IMR-90 (cell line): ENCODE measurements around the gene LTO1. TPM values are rescaled to one million over a fixed set of nuclear protein-coding genes. Genes with fewer than 3 reads are reported as not detected.

Experiments
- ATAC-seq: fragments of 200-7000 bp; cut with Tn5 transposase; 2 replicates; pipeline ENCODE4 v1.9.1; 2020; ENCODE audit warnings: low read depth, mild to moderate bottlenecking, moderate library complexity
- BruUV-seq: library from RNA; stranded (reverse); fragments of 400-500 nt; replicated peaks from 2 replicates; lab custom pipeline; 2021; lab: Mats Ljungman, UMichigan
- CTCF ChIA-PET: fragments of 300-600 bp; formaldehyde crosslinking; extraction: SDS; loops from one replicate; lab custom pipeline; 2021; ENCODE audit warnings: antibody characterized with exemption; lab: Yijun Ruan, JAX
- POLR2A ChIA-PET: fragments of 300-600 bp; sonication (Branson Sonifier 250); formaldehyde crosslinking; loops from one replicate; lab custom pipeline; 2022; ENCODE audit warnings: antibody characterized with exemption; ENCODE audit not compliant: unreplicated experiment; lab: Charles Lee
- DNase-seq: peaks from one replicate; pipeline ENCODE4 v3.0.0; 2013
- H2AFZ ChIP-seq: replicated peaks from 2 replicates; pipeline ENCODE3; 2013; ENCODE audit warnings: low read length, mild to moderate bottlenecking; ENCODE audit not compliant: poor library complexity
- H2AK5ac ChIP-seq: 2 replicates; pipeline ENCODE4 v1.6.1; 2013; ENCODE audit warnings: low read depth, low read length, inconsistent platforms
- H2AK9ac ChIP-seq: replicated peaks from 2 replicates; pipeline ENCODE3; 2013; ENCODE audit warnings: mild to moderate bottlenecking, low read depth, low read length, moderate library complexity; ENCODE audit not compliant: poor library complexity
- H2BK120ac ChIP-seq: 2 replicates; pipeline ENCODE4 v1.6.1; 2013; ENCODE audit warnings: low read depth, low read length, inconsistent platforms
- H2BK15ac ChIP-seq: 3 replicates; pipeline ENCODE4 v1.6.1; 2013; ENCODE audit warnings: low read depth, low read length, inconsistent platforms
- H2BK20ac ChIP-seq: 2 replicates; pipeline ENCODE4 v1.6.1; 2013; ENCODE audit warnings: low read depth, mild to moderate bottlenecking, inconsistent platforms, low read length, moderate library complexity
- H2BK5ac ChIP-seq: 2 replicates; pipeline ENCODE4 v1.6.1; 2013; ENCODE audit warnings: mild to moderate bottlenecking, low read depth, low read length, inconsistent platforms; ENCODE audit not compliant: poor library complexity, severe bottlenecking
- H3K14ac ChIP-seq: replicated peaks from 2 replicates; pipeline ENCODE4 v1.6.1; 2013; ENCODE audit warnings: low read depth, low read length, inconsistent platforms
- H3K18ac ChIP-seq: 2 replicates; pipeline ENCODE4 v1.6.1; 2013; ENCODE audit warnings: low read depth, low read length, control low read depth
- H3K23ac ChIP-seq: 2 replicates; pipeline ENCODE4 v1.6.1; 2013; ENCODE audit warnings: low read depth, low read length, inconsistent platforms
- H3K27ac ChIP-seq: 2 replicates; pipeline ENCODE4 v1.5.1; 2013; ENCODE audit warnings: mild to moderate bottlenecking, control low read depth, low read length; ENCODE audit not compliant: insufficient read depth
- H3K27me3 ChIP-seq: 2 replicates; pipeline ENCODE4 v1.6.1; 2013; ENCODE audit warnings: low read length; ENCODE audit not compliant: control insufficient read depth, insufficient read depth
- H3K36me3 ChIP-seq: 2 replicates; pipeline ENCODE4 v1.6.1; 2013; ENCODE audit warnings: low read length, mixed read lengths; ENCODE audit not compliant: control insufficient read depth, insufficient read depth
- H3K4ac ChIP-seq: 2 replicates; pipeline ENCODE4 v1.6.1; 2013; ENCODE audit warnings: low read depth, low read length, inconsistent platforms
- H3K4me1 ChIP-seq: 2 replicates; pipeline ENCODE4 v1.6.1; 2013; ENCODE audit warnings: low read length, mixed read lengths; ENCODE audit not compliant: control insufficient read depth, insufficient read depth
- H3K4me2 ChIP-seq: 2 replicates; pipeline ENCODE4 v1.6.1; 2013; ENCODE audit warnings: low read depth, mild to moderate bottlenecking, control low read depth, low read length, moderate library complexity
- H3K4me3 ChIP-seq: 2 replicates; pipeline ENCODE4 v1.5.1; 2013; ENCODE audit warnings: low read depth, mild to moderate bottlenecking, control low read depth, low read length, moderate library complexity; ENCODE audit not compliant: insufficient read depth
- H3K56ac ChIP-seq: 2 replicates; pipeline ENCODE4 v1.6.1; 2013; ENCODE audit warnings: low read length, inconsistent platforms; ENCODE audit not compliant: insufficient read depth; ENCODE audit errors: extremely low read depth
- H3K79me1 ChIP-seq, 2 experiments: 2 replicates each; pipeline ENCODE4 v1.6.1; 2013; ENCODE audit warnings: low read length in 2 of 2, inconsistent platforms in 1 of 2, low read depth in 1 of 2
- H3K9ac ChIP-seq: 2 replicates; pipeline ENCODE4 v1.6.1; 2013; ENCODE audit warnings: low read depth, low read length, control low read depth
- H3K9me1 ChIP-seq: 2 replicates; pipeline ENCODE4 v1.6.1; 2013; ENCODE audit warnings: low read length, inconsistent platforms; ENCODE audit not compliant: insufficient read depth
- H3K9me3 ChIP-seq: 2 replicates; pipeline ENCODE4 v1.6.1; 2013; ENCODE audit warnings: low read length; ENCODE audit not compliant: control insufficient read depth, insufficient read depth
- H4K20me1 ChIP-seq: 2 replicates; pipeline ENCODE4 v1.6.1; 2013; ENCODE audit warnings: low read length, inconsistent platforms; ENCODE audit not compliant: insufficient read depth
- H4K5ac ChIP-seq: 2 replicates; pipeline ENCODE4 v1.6.1; 2013; ENCODE audit warnings: mild to moderate bottlenecking, low read depth, low read length, control low read depth
- H4K8ac ChIP-seq, 2 experiments: 2 replicates each; pipeline ENCODE4 v1.6.1; 2013; ENCODE audit warnings: low read depth in 2 of 2, low read length in 2 of 2, control low read depth in 1 of 2, inconsistent platforms in 1 of 2
- H4K91ac ChIP-seq: 2 replicates; pipeline ENCODE4 v1.6.1; 2013; ENCODE audit warnings: low read depth, low read length, inconsistent platforms; ENCODE audit not compliant: insufficient read depth
- CHD1 ChIP-seq: IDR thresholded peaks from 2 replicates; pipeline ENCODE4 v1.6.1; 2012; ENCODE audit warnings: low read depth, low read length, improper control_type of control experiment
- FOS ChIP-seq: fragments of 150-350 bp; IDR thresholded peaks from 2 replicates; pipeline ENCODE4 v1.6.1; 2016; ENCODE audit warnings: low read depth, low read length
- MAZ ChIP-seq: IDR thresholded peaks from 2 replicates; pipeline ENCODE4 v1.6.1; 2012; ENCODE audit warnings: low read depth, mild to moderate bottlenecking, low read length, improper control_type of control experiment, moderate library complexity, borderline replicate concordance
- RAD21 ChIP-seq: IDR thresholded peaks from 2 replicates; pipeline ENCODE4 v1.6.1; 2012; ENCODE audit warnings: low read length, improper control_type of control experiment
- WGBS, 2 experiments: methylation state at CpG; one replicate each; pipeline versions ENCODE4 v1.1.5 to v1.1.7; 2013; ENCODE audit warnings: missing lambda C conversion rate in 2 of 2; ENCODE audit not compliant: insufficient read length in 1 of 2; ENCODE audit errors: extremely low coverage in 2 of 2; 5-methylcytosine and 5-hydroxymethylcytosine counted together
- dilution Hi-C: fragments of 300-500 bp; cut with HindIII; formaldehyde crosslinking; loops from one replicate; pipeline ENCODE4 v1.14.3; 2018; ENCODE audit warnings: low sequenced_read_pairs; ENCODE audit not compliant: unreplicated experiment
- in situ Hi-C: fragments of 300-500 bp; cut with MboI; formaldehyde crosslinking; loops from 3 replicates; pipeline ENCODE4 v1.14.3; 2019; ENCODE audit warnings: low sequenced_read_pairs, inconsistent platforms, mixed read lengths
- intact Hi-C: fragments of 100-400 bp; cut with micrococcal nuclease; formaldehyde crosslinking; loops from 2 replicates; pipeline ENCODE4 v1.10.0; 2022
- polyA plus RNA-seq, 3 experiments: library from polyadenylated mRNA; depleted of rRNA; stranded (reverse); fragments of >200 nt; gene quantifications; 2 replicates each; pipeline ENCODE4 v1.2.3, GENCODE V29; 2012; ENCODE audit warnings: low replicate concordance in 1 of 3
- total RNA-seq: library from RNA; depleted of rRNA; stranded (reverse); fragments of >200 nt; gene quantifications from 2 replicates; pipeline ENCODE4 v1.2.3, GENCODE V29; 2012
- TF ChIP-seq, protein P1 (sequence below): fragments of 150-350 bp; IDR thresholded peaks from 2 replicates; pipeline ENCODE4 v1.6.1; 2016; ENCODE audit warnings: low read depth, mild to moderate bottlenecking, low read length, moderate library complexity, borderline replicate concordance

The LTO1 gene
- total and polyA plus RNA-seq, 2 of the 4 experiments (the other 2 are of a cell fraction): 8.2 to 23.5 TPM

DNA sequence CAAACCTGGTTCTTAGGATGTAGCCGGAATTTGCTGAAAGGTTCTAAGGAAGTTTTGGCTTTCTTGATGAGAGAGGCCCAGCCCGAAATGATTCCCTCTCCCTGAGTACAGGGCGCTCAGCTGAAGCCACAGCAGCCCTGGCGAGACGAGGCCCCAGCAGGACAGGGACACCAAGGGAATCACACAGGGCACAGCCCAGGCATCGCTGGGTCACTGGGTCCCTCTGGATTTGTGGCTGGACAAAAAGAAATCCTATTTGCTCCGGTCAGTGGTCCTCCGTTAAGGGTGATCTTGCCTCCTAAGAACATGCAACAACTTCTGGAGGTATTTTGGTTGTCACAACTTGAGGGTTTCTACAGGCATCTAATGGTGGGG lies 22.3 kb upstream of the LTO1 start:
- Histone ChIP-seq H3K4me1 (peaks cover 2% of the 10 kb centered on the region), H3K9me1 (no peaks in the 10 kb centered on the region), H3K27ac (no peak overlapping the region), H3K14ac (no peak overlapping the region), H3K4ac (no peak overlapping the region), H3K4me3 (no peak overlapping the region), H3K23ac (no peak overlapping the region), H3K18ac (no peak overlapping the region), H3K4me2 (no peak overlapping the region), H2AFZ (no peak overlapping the region), H4K91ac (no peak overlapping the region), H3K9me3 (peaks cover under 1% of the 10 kb centered on the region; the same call in 1 of the 2 replicates), H3K9ac (no peak overlapping the region), H2BK120ac (no peak overlapping the region), H3K79me1 (no peaks in the 10 kb centered on the region), H2BK5ac (no peak overlapping the region), H4K5ac (no peak overlapping the region), H2BK15ac (no peak overlapping the region), H3K56ac (no peak overlapping the region), H3K36me3 (no peaks in the 10 kb centered on the region), H2AK9ac (no peak overlapping the region), H4K8ac (no peak overlapping the region), H2BK20ac (no peak overlapping the region), H4K20me1 (no peaks in the 10 kb centered on the region), H3K27me3 (peaks cover 42% of the 10 kb centered on the region), H2AK5ac (no peak overlapping the region)
- DNase-seq (no peak), ATAC-seq (no peak)
- WGBS, 2 experiments: no CpG with 5 or more reads among the region's 8 CpGs
- intact Hi-C loops (no loop called here), dilution Hi-C loops (no loop called here), in situ Hi-C loops (no loop called here)
- ChIA-PET CTCF (no interaction called here), POLR2A (no interaction called here)
- no peak for TF ChIP-seq FOS
- no peak for TF ChIP-seq CHD1
- no peak for TF ChIP-seq RAD21
- no peak for TF ChIP-seq MAZ
- TF ChIP-seq, protein P1, sequence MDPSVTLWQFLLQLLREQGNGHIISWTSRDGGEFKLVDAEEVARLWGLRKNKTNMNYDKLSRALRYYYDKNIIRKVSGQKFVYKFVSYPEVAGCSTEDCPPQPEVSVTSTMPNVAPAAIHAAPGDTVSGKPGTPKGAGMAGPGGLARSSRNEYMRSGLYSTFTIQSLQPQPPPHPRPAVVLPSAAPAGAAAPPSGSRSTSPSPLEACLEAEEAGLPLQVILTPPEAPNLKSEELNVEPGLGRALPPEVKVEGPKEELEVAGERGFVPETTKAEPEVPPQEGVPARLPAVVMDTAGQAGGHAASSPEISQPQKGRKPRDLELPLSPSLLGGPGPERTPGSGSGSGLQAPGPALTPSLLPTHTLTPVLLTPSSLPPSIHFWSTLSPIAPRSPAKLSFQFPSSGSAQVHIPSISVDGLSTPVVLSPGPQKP: no peak
- BruUV-seq: no TSS peak
